Ovary (tissue), 9 donors: ENCODE results near the gene POLR2E. TPM values are rescaled to one million over a fixed set of nuclear protein-coding genes. Genes with fewer than 3 reads are reported as not detected.
"Not testable (repeated sequence)": the region's sequence is repeated elsewhere in the genome, so short reads cannot be mapped to it uniquely, and the experiment has no call there.

ENCODE experiments used
- DNase-seq, 5 donors: peaks; one replicate each; pipeline ENCODE4 v3.0.0-alpha.2; 2019 to 2020
- H3K27ac ChIP-seq, 2 donors: fragments of 200-600 bp; one replicate each; pipeline versions ENCODE4 v1.5.1 to v1.8.0; 2019 to 2022
- H3K27me3 ChIP-seq: fragments of 200-600 bp; one replicate; pipeline ENCODE4 v1.8.0; 2022
- H3K36me3 ChIP-seq: fragments of 200-600 bp; sonication (generic); one replicate; pipeline ENCODE4 v1.5.1; 2019
- H3K4me1 ChIP-seq: one replicate; pipeline ENCODE4 v1.8.1; 2013; ENCODE audit warnings: mild to moderate bottlenecking, moderate library complexity; ENCODE audit not compliant: insufficient read depth
- H3K4me3 ChIP-seq: fragments of 200-600 bp; sonication (generic); one replicate; pipeline ENCODE4 v1.5.1; 2017
- H3K9me3 ChIP-seq, 2 donors: fragments of 200-600 bp in 1 of 2; sonication (generic) in 1 of 2; one replicate each; pipeline versions ENCODE4 v1.5.1 to v1.8.1; 2013 to 2019; ENCODE audit warnings: mild to moderate bottlenecking in 1 of 2, moderate library complexity in 1 of 2
- CTCF ChIP-seq, 3 donors: fragments of 450-650 bp in 2 of 3; fragments of 200-600 bp in 1 of 3; IDR thresholded peaks; one replicate each; pipeline versions ENCODE4 v1.5.1 to v1.8.0; 2016 to 2022; ENCODE audit warnings: antibody characterized with exemption in 3 of 3, mild to moderate bottlenecking in 1 of 3
- EP300 ChIP-seq: sonication (generic); formaldehyde crosslinking; IDR thresholded peaks from one replicate; pipeline ENCODE4 v1.6.1; 2017; ENCODE audit warnings: antibody characterized with exemption
- POLR2A ChIP-seq: fragments of 450-650 bp; IDR thresholded peaks from one replicate; pipeline ENCODE4 v1.6.1; 2017; ENCODE audit warnings: antibody characterized with exemption, mild to moderate bottlenecking, moderate library complexity
- WGBS, 3 donors: extraction: QIAGEN DNeasy Blood & Tissue Kit in 1 of 3; methylation state at CpG; one replicate each; pipeline versions ENCODE4 v1.1.5 to v1.1.7; 2013 to 2017; 5-methylcytosine and 5-hydroxymethylcytosine counted together
- intact Hi-C, 4 donors: fragments of 100-400 bp; cut with DNase I; formaldehyde crosslinking; loops; one replicate each; pipeline versions ENCODE4 v1.11.0 to v1.15.1; 2022 to 2023
- polyA plus RNA-seq, 2 donors: library from polyadenylated mRNA; stranded (reverse); fragments of 200-250 nt in 1 of 2; fragments of 350-450 nt in 1 of 2; fragmentation: Illumina TruSeq in 1 of 2; extraction: RNeasy Lipid Tissue Mini Kit (QIAGEN cat#74804) in 1 of 2; gene quantifications; one replicate each; pipeline ENCODE4 v1.2.3, GENCODE V29; 2013 to 2014
- total RNA-seq, 7 donors: library from RNA; depleted of rRNA in 2 of 7; stranded (reverse); fragments of >200 nt in 2 of 7; fragmentation: NEBNext Ultra II Directional in 3 of 7; extraction: Animal tissue kit (Norgen Biotek cat#: 25700) in 3 of 7; gene quantifications; one replicate each; pipeline versions ENCODE4 v1.1.0 to v1.2.4, GENCODE V29; 2016 to 2023
- donor health status: DM: no; HTN: no; CAD: no; lungs with moderate emphysema.
- donor health status: DM: no; HTN: no; CAD: no.
- donor health status: Bipolar disorder and iron deficiency.
- donor health status: DM: yes; HTN: yes; CAD: no.
- donor health status: DM: no; HTN: no; CAD: no.
- donor health status: DM: yes; HTN: yes; CAD: no.

The POLR2E gene
- total and polyA plus RNA-seq, 9 donors = 11.1 to 157 (median 119) TPM

DNA sequence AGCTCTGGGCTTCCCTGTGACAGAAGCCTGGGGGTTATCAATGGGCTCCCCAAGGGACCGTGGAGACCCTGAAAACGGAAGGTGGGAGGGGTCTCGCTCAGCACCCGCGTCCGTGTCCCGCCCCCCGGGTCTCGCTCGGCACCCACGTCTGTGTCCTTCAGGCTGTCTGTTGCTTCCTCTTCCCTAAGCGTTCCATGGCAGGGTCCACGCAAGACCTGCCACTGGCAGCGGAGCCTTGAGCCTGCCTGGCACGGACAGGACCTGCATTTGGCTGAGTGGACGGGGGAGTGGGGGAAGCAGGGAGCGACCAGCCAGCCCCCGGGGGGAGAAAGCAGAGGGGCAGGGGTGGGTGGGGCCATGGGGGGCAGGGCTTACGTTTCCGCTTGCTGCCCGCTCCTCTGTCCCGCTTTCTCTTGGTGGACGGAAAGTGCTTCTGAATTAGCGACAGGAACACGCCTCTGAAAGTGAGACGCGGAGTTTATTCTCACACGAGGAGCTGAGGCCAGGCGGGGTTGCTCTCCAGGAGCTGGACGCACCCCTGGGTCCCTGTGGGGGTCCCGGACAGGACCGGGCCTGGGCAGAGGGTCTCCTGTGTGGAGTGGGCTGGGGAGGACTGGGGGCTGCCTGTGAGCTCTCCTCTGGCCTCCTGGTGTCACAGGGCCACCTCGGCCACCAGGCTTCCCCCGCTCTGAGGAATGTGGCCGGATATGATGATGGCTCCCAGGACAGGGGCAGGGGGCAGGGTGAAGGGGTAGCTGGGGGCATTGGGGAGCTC lies 20.7 kb upstream of the POLR2E start:
- Histone ChIP-seq H3K27ac (no peak overlapping the region), H3K27me3 (no peaks in the 10 kb centered on the region), H3K4me3 (no peak overlapping the region), H3K9me3 (no peaks in the 10 kb centered on the region), H3K36me3 (no peaks in the 10 kb centered on the region), H3K4me1 (peaks cover 15% of the 10 kb centered on the region)
- DNase-seq = no peak
- 85 to 88% (median 85%) methylated on average over 32 to 35 of the region's 35 CpGs for WGBS, 3 donors
- TF ChIP-seq EP300 (no peak), CTCF (IDR thresholded peaks at IDR 0.05) (no peak), POLR2A (no peak)
- intact Hi-C loops = no loop called here

DNA sequence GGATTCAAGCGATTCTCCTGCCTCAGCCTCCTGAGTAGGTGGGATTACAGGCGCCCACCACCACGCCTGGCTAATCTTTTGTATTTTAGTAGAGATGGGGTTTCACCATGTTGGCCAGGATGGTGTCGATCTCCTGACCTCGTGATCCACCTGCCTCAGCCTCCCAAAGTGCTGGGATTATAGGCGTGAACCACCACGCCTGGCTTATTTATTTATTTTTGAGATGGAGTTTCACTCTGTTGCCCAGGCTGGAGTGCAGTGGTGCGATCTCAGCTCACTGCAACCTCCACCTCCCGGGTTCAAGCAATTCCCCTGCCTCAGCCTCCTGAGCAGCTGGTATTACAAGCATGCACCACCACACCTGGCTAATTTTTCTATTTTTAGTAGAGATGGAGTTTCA lies 19.6 kb upstream of the POLR2E start:
- H3K27ac ChIP-seq, H3K27me3 ChIP-seq, DNase-seq, H3K36me3 ChIP-seq, H3K4me3 ChIP-seq, H3K9me3 ChIP-seq: not testable (repeated sequence)
- 92 to 97% (median 93%) methylated on average over 9 of the region's 9 CpGs for WGBS, 3 donors
- intact Hi-C loops = loop anchor here (5.0 kb wide), 1 partner anchor 78 kb away; no protein-coding TSS in a partner anchor
- H3K4me1 ChIP-seq = peaks cover 15% of the 10 kb centered on the region

- WGBS, 3 donors = 84 to 89% (median 87%) methylated on average over 25 of the region's 25 CpGs
- intact Hi-C loops = loop anchor here (5.0 kb wide), 1 partner anchor 78 kb away; no protein-coding TSS in a partner anchor
- Histone ChIP-seq H3K4me1 (peaks cover 15% of the 10 kb centered on the region), H3K36me3 (no peaks in the 10 kb centered on the region), H3K27me3 (no peaks in the 10 kb centered on the region), H3K27ac (peak overlapping the region; percentile 23 to 77), H3K4me3 (no peak overlapping the region), H3K9me3 (no peaks in the 10 kb centered on the region)
- TF ChIP-seq EP300 (no peak), CTCF (IDR thresholded peaks at IDR 0.05) (no peak), POLR2A (no peak)
- DNase-seq = peak in 3 of 5 donors; percentile 44 to 60 (median 57)
These were observed 18.9 kb upstream of the POLR2E start for GRCh38 chr19:1113986-1114483.

- peak; percentile 97 to 98 (median 98) for DNase-seq
- WGBS, 3 donors = 18 to 22% (median 21%) methylated on average over 40 to 44 of the region's 44 CpGs
- Histone ChIP-seq H3K27me3 (no peaks in the 10 kb centered on the region), H3K9me3 (no peaks in the 10 kb centered on the region), H3K27ac (peak overlapping the region; percentile 77 to 90), H3K4me1 (peaks cover 15% of the 10 kb centered on the region), H3K36me3 (no peaks in the 10 kb centered on the region), H3K4me3 (no peak overlapping the region)
- intact Hi-C loops = loop anchor here (5.0 kb wide), 1 partner anchor 79 kb away; no protein-coding TSS in a partner anchor
- no peak for TF ChIP-seq EP300
- TF ChIP-seq POLR2A = no peak
- TF ChIP-seq CTCF (IDR thresholded peaks at IDR 0.05) = peak; percentile 94 to 95 (median 95)
These were observed 18.1 kb upstream of the POLR2E start for GRCh38 chr19:1113030-1113985.
